ENCODE data around the gene GNAT1. TPM values are rescaled to one million over a fixed set of nuclear protein-coding genes. Genes with fewer than 3 reads are reported as not detected.

Gene GNAT1
- total and polyA plus RNA-seq, 2 of the 13 experiments (the other 11 are each of a cell fraction or from before 2014, with no cell fraction given): 0.15 TPM; not detected in 1

DNA sequence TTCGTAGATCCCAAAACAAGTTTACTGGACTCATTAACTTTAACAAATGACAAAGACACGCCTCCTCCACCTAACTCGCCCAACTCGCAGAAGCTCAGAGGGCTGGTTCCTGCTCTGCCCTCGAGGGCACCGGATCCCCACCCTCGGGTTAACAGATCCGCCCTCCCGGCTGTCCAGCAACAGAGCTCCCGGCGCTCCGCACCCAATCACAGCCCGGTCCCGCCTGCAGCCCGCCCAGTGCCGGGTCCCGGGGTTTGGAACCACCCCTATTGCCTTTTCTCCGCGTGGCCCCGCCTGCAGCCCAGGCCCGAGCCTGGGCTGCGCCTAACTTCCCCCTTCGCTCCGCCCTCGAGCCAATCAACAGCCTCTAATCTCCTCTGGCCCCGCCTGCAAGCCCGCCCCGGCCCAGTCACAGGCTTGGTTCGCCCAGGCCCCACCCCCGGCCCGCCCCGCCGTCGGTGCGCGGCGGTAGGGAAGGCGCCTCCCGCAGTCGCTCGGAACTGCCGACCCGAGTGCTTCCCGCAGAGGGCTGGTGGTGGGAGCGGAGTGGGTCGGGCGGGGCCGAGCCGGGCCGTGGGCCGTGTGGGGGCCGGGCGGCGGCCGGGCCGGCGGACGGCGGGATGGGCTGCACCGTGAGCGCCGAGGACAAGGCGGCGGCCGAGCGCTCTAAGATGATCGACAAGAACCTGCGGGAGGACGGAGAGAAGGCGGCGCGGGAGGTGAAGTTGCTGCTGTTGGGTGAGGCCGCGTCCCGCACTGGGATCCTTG lies 44.5 kb downstream of the GNAT1 start, which contains the start of gene GNAI2 (continued):
- TF ChIP-seq ZFP82 (CRISPR knock-in tag; IDR thresholded peaks at IDR 0.05; ENCODE audit: borderline replicate concordance) (peak; percentile 78; the same call in 1 of the 2 replicates), ZNF367 (CRISPR knock-in tag; IDR thresholded peaks at IDR 0.05; ENCODE audit: borderline replicate concordance) (no peak), PHF20 (CRISPR knock-in tag; IDR thresholded peaks at IDR 0.05) (peak; percentile 52; the same call in 1 of the 2 replicates), NKX3-1 (CRISPR knock-in tag; IDR thresholded peaks at IDR 0.05) (no peak), IRX3 (CRISPR knock-in tag; IDR thresholded peaks at IDR 0.05; ENCODE audit: borderline replicate concordance, low read depth) (peak; percentile 33; the same call in 1 of the 2 replicates), CCDC6 (CRISPR knock-in tag; IDR thresholded peaks at IDR 0.05) (peak; percentile 83), ZFX (CRISPR knock-in tag; IDR thresholded peaks at IDR 0.05; ENCODE audit: low read depth) (peak; percentile 75), ZEB1 (IDR thresholded peaks at IDR 0.05; ENCODE audit: insufficient replicate concordance, low read depth) (no peak), ASH2L (IDR thresholded peaks at IDR 0.05; ENCODE audit: insufficient read length, low read depth, low read length) (peak; percentile 38), ELF1 (CRISPR knock-in tag; IDR thresholded peaks at IDR 0.05) (peak; percentile 58), MTF2 (CRISPR knock-in tag; IDR thresholded peaks at IDR 0.05; ENCODE audit: borderline replicate concordance) (no peak), ZNF225 (CRISPR knock-in tag; IDR thresholded peaks at IDR 0.05) (0 out of 2 replicates have a peak, but pooled peaks have one; percentile 31), ZNF563 (CRISPR knock-in tag; IDR thresholded peaks at IDR 0.05) (peak; percentile 79), ISL2 (CRISPR knock-in tag; IDR thresholded peaks at IDR 0.05) (no peak), ZNF263 (CRISPR knock-in tag; IDR thresholded peaks at IDR 0.05) (peak; percentile 90), HOXD1 (CRISPR knock-in tag; IDR thresholded peaks at IDR 0.05) (0 out of 2 replicates have a peak, but pooled peaks have one; percentile 47), FOXK2 (IDR thresholded peaks at IDR 0.05) (peak; percentile 68; the same call in 1 of the 2 replicates), TARDBP (CRISPR knock-in tag; IDR thresholded peaks at IDR 0.05) (0 out of 2 replicates have a peak, but pooled peaks have one; percentile 21), ARNT2 (CRISPR knock-in tag; IDR thresholded peaks at IDR 0.05; ENCODE audit: low read depth) (peak; percentile 73)
- TF ChIP-seq, protein P1, sequence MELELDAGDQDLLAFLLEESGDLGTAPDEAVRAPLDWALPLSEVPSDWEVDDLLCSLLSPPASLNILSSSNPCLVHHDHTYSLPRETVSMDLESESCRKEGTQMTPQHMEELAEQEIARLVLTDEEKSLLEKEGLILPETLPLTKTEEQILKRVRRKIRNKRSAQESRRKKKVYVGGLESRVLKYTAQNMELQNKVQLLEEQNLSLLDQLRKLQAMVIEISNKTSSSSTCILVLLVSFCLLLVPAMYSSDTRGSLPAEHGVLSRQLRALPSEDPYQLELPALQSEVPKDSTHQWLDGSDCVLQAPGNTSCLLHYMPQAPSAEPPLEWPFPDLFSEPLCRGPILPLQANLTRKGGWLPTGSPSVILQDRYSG (CRISPR knock-in tag; IDR thresholded peaks at IDR 0.05): 0 out of 2 replicates have a peak, but pooled peaks have one; percentile 37
- TF ChIP-seq, protein P2, sequence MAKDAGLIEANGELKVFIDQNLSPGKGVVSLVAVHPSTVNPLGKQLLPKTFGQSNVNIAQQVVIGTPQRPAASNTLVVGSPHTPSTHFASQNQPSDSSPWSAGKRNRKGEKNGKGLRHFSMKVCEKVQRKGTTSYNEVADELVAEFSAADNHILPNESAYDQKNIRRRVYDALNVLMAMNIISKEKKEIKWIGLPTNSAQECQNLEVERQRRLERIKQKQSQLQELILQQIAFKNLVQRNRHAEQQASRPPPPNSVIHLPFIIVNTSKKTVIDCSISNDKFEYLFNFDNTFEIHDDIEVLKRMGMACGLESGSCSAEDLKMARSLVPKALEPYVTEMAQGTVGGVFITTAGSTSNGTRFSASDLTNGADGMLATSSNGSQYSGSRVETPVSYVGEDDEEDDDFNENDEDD (CRISPR knock-in tag; IDR thresholded peaks at IDR 0.05; ENCODE audit: borderline replicate concordance): peak; percentile 13; the same call in 1 of the 2 replicates
- TF ChIP-seq, protein P3, sequence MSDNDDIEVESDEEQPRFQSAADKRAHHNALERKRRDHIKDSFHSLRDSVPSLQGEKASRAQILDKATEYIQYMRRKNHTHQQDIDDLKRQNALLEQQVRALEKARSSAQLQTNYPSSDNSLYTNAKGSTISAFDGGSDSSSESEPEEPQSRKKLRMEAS (IDR thresholded peaks at IDR 0.05): peak; percentile 34; the same call in 1 of the 2 replicates
- TF ChIP-seq, protein P4, sequence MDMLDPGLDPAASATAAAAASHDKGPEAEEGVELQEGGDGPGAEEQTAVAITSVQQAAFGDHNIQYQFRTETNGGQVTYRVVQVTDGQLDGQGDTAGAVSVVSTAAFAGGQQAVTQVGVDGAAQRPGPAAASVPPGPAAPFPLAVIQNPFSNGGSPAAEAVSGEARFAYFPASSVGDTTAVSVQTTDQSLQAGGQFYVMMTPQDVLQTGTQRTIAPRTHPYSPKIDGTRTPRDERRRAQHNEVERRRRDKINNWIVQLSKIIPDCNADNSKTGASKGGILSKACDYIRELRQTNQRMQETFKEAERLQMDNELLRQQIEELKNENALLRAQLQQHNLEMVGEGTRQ (IDR thresholded peaks at IDR 0.05; ENCODE audit: low read depth, low read length): no peak
- TF ChIP-seq, protein P4 (CRISPR knock-in tag; IDR thresholded peaks at IDR 0.05; ENCODE audit: borderline replicate concordance): no peak
- TF ChIP-seq, protein P5, sequence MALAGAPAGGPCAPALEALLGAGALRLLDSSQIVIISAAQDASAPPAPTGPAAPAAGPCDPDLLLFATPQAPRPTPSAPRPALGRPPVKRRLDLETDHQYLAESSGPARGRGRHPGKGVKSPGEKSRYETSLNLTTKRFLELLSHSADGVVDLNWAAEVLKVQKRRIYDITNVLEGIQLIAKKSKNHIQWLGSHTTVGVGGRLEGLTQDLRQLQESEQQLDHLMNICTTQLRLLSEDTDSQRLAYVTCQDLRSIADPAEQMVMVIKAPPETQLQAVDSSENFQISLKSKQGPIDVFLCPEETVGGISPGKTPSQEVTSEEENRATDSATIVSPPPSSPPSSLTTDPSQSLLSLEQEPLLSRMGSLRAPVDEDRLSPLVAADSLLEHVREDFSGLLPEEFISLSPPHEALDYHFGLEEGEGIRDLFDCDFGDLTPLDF (CRISPR knock-in tag; IDR thresholded peaks at IDR 0.05): peak; percentile 61; the same call in 1 of the 2 replicates

All from HepG2 (cell line).